Ammon's horn (tissue), 1 donor: ENCODE data around the gene LILRA1.
"Not testable (repeated sequence)": the region's sequence is repeated elsewhere in the genome, so short reads cannot be mapped to it uniquely, and the experiment has no call there.

ENCODE experiments used
- DNase-seq: peaks from one replicate; pipeline ENCODE4 v3.0.0-alpha.2; 2016; ENCODE audit warnings: low spot score

Gene LILRA1

DNA sequence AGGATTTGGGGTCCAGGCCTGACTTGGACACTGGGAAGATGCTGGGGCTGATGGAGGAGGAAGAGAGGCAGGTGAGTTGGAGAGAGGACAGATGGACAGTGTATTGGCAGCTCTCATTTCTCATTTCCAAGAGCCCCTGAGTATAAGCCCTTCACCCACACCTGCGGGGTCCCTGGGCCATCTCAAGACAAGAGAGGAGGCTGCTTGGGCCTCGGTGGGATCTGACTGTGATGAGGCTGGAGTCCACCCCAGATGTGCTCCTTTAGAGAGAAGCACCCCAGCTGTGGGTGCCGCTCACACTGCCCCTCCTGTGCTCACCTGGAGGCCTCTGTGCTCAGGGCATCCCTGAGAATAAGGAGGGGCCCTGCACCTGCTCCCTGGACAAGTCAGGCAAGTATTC lies 16.1 kb upstream of the LILRA1 start:
- DNase-seq = no peak

- DNase-seq = not testable (repeated sequence)
Observed at GRCh38 chr19:54578268-54578667, 15.2 kb upstream of the LILRA1 start.

GRCh38 chr19:54586397-54586796 lies 7.0 kb upstream of the LILRA1 start:
- no peak for DNase-seq

GRCh38 chr19:54587026-54587425 lies 6.4 kb upstream of the LILRA1 start:
- no peak for DNase-seq

DNA sequence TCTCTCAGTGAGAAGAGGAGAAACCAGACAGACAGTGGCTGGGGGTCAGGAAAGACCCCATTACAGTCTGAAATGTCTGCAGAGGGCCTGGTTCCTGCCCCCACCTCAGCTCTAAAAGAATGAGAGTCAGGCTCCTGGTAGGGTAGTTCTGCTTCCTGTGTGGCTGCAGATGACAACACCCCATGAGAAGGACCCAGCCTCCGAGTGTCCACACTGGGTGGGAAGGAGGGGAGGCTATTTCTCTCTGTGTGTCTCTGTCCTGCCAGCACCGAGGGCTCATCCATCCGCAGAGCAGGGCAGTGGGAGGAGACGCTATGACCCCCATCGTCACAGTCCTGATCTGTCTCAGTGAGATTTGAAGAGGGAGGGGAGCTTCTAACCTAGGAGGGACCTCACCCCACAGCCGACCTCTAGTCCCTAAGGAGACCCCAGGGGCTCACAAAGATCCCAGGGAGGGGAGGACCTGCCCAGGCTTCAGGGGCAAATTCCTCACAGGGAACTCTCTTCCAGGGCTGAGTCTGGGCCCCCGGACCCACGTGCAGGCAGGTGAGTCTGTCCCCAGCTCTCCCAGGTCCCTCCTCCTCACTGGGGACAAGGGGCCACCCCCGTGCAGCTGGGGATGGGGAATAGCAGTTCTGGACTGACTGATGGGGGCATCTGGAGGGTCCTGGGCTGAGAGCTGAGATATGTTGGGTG lies 647 bp downstream of the LILRA1 start:
- peak; percentile 41 for DNase-seq

GRCh38 chr19:54594737-54595136 lies 1.3 kb downstream of the LILRA1 start:
- DNase-seq = no peak

DNA sequence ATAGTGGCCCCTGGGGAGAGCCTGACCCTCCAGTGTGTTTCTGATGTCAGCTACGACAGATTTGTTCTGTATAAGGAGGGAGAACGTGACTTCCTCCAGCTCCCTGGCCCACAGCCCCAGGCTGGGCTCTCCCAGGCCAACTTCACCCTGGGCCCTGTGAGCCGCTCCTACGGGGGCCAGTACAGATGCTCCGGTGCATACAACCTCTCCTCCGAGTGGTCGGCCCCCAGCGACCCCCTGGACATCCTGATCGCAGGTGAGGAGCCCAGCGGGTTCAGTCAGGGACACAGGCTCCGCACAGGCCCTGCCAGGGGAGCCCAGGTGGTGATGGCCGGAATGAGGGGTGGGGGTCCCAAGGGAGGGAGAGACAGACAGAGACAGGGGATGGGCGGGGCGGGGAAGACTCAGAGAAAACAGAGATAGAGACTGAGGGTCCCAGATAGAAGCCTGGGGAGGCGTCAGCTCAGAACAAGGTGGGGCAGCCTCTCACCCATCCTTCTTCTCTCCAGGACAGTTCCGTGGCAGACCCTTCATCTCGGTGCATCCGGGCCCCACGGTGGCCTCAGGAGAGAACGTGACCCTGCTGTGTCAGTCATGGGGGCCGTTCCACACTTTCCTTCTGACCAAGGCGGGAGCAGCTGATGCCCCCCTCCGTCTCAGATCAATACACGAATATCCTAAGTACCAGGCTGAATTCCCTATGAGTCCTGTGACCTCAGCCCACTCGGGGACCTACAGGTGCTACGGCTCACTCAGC lies 2.4 kb downstream of the LILRA1 start:
- not testable (repeated sequence) for DNase-seq

DNA sequence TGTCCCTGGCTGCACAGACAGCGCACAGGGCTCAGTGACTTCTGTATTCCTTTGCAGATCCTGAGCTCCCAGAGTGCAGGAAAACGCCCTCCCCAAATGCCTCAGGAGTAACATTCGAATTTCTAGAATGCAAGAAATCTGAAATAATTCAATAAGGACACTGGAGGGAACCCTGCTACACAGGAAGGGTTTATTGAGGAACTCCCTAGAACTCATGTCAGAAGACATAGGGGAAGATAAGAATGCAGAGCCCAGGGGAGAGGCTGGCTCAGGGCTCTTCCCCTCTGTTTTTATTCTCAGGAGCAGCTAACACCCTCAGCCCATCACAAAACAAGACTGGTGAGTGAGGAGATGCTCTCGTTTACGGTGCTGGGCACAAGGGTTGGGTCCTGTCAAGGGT lies 6.8 kb downstream of the LILRA1 start:
- DNase-seq = no peak

- peak; percentile 6 for DNase-seq
Observed at GRCh38 chr19:54606230-54606629, 12.8 kb downstream of the LILRA1 start.

GRCh38 chr19:54606891-54607784 lies 13.7 kb downstream of the LILRA1 start:
- DNase-seq = peak; percentile 14

DNA sequence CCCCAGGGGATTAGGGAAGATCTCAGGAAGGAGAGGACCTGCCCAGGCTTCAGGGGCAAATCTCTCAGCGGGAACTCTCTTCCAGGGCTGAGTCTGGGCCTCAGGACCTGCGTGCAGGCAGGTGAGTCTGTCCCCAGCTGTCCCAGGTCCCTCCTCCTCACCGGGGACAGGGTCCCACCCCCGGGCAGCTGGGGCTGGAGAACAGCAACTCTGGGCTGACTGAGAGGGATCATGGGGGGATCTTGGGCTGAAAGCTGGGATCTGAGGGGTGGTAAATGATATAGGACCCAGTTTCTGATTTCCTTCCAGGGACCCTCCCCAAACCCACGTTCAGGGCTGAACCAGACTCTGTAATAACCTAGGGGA lies 14.3 kb downstream of the LILRA1 start:
- DNase-seq = no peak

DNA sequence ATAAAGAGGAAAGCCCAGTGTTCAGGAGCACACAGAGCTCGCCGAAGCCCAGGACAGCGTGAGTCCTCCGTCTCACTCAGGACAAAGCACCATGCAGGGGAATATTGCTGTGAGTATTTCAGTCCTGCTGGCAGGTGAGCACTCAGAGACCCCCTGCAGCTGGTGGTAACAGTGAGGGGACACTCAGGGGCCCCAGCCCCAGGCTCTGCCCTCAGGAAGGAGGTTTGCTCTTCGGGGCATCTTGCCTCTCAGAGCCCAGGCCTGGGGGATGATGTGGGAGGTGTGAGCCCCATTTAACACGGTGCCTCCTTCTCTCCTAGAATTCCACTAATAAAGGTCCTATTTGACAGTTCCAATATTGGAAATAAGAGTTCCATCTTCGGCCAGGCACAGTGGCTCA lies 14.8 kb downstream of the LILRA1 start:
- DNase-seq = no peak

- no peak for DNase-seq
Observed at GRCh38 chr19:54608792-54609191, 15.4 kb downstream of the LILRA1 start.

- DNase-seq = no peak
Observed at GRCh38 chr19:54609356-54609791, 15.9 kb downstream of the LILRA1 start.

GRCh38 chr19:54612428-54612827 lies 19.0 kb downstream of the LILRA1 start:
- no peak for DNase-seq

GRCh38 chr19:54614726-54615125 lies 21.3 kb downstream of the LILRA1 start:
- DNase-seq = no peak

DNA sequence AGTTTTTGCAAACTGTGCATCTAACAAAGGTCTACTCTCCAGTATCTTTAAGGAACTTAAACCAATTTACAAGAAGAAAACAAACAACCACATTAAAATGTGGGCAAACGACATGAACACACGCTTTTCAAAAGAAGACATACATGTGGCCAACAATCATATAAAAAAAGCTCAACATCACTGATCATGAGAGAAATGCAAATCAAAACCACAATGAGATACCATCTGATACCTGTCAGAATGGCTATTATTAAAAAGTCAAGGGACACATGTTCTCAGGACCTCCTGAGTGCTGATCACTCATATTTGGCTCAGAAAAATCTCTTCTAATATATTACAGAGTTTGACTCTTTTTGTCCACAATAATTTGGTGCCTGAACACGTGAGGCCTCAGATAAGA lies 22.6 kb downstream of the LILRA1 start:
- no peak for DNase-seq

- DNase-seq = no peak
Observed at GRCh38 chr19:54616821-54617560, 23.6 kb downstream of the LILRA1 start.

DNA sequence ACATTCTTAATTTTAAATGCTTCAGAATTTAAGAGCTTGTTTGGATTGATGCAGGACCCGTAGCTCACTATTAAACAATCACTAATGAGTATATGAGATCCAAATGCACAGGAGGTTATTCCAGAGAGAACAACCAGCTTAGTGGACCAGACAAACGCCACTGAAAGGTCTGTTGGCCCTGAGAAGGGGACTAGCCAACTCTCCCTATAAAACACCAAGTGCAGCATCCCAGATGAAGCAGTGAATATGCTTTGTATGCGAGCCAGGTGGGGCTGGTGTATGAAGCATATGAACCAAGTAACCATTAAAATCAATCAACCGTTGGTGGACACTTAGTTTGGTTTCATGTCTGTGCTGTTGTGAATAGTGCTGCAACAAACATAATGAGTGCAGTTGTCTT lies 27.0 kb downstream of the LILRA1 start:
- no peak for DNase-seq

DNA sequence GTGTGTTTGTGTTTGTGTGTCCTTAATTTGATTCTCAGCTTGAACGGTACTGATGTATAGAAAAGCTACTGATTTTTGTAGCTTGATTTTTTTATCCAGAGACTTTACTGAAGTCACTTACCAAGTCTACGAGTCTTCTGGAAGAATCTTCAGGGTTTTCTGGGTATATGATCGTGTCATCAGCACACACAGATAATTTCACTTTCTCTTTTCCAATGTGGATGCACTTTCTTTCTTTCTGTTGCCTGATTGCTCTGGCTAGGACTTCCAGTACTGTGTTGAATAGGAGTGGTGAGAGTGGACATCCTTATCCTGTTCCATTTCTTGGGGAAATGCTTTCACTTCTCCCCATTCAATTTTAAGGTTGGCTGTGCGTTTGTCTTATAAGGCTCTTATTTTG lies 29.0 kb downstream of the LILRA1 start:
- DNase-seq = no peak

DNA sequence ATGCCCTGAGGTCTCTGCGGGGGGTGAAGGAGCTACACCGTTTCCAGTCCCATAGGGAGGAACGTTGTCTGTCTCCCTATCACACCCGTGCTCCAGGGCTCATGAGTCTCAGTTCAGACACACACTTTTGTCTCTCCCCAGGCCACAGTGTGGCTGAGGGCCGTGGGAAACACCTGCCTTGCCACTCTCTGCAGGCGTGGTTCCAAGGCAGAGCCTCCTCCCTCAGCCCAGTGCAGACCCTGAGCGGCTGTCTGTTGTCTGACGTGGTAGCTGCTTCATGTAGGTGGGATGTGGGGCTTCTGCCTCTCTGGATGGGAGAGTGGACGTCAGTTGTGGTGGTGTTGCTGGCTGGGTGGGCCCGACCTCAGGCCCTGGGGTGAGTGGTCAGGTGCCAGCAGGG lies 30.8 kb downstream of the LILRA1 start:
- not testable (repeated sequence) for DNase-seq
